ENCODE results near the gene MROH9. TPM values are rescaled to one million over a fixed set of nuclear protein-coding genes. Genes with fewer than 3 reads are reported as not detected.

MROH9 gene
- total and polyA plus RNA-seq, 2 experiments from 2014 or later, result 0.06 TPM; not detected in 1

DNA sequence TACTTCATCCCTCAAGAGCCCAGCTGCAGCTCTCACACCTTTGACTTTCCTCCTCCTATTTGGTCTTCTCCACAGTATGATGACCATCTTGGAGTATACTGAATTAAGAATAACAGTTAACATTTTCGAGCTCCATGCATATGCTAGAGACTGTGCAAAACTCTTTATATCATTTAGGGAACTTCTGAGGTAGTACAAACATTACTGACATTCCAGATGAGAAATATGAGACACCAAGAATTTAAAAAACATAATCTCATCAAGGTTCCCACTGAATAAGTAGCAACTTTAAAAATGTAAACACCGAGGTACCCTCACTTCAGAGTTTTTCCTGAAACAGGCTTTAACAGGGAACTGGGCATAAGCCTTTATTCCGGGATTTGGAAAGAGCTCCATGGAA is 178.0 kb downstream of the MROH9 start (continued):
- TF ChIP-seq NANOG (IDR thresholded peaks at IDR 0.05; ENCODE audit: borderline replicate concordance), result no peak
- TF ChIP-seq, protein P1, sequence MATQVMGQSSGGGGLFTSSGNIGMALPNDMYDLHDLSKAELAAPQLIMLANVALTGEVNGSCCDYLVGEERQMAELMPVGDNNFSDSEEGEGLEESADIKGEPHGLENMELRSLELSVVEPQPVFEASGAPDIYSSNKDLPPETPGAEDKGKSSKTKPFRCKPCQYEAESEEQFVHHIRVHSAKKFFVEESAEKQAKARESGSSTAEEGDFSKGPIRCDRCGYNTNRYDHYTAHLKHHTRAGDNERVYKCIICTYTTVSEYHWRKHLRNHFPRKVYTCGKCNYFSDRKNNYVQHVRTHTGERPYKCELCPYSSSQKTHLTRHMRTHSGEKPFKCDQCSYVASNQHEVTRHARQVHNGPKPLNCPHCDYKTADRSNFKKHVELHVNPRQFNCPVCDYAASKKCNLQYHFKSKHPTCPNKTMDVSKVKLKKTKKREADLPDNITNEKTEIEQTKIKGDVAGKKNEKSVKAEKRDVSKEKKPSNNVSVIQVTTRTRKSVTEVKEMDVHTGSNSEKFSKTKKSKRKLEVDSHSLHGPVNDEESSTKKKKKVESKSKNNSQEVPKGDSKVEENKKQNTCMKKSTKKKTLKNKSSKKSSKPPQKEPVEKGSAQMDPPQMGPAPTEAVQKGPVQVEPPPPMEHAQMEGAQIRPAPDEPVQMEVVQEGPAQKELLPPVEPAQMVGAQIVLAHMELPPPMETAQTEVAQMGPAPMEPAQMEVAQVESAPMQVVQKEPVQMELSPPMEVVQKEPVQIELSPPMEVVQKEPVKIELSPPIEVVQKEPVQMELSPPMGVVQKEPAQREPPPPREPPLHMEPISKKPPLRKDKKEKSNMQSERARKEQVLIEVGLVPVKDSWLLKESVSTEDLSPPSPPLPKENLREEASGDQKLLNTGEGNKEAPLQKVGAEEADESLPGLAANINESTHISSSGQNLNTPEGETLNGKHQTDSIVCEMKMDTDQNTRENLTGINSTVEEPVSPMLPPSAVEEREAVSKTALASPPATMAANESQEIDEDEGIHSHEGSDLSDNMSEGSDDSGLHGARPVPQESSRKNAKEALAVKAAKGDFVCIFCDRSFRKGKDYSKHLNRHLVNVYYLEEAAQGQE (IDR thresholded peaks at IDR 0.05; ENCODE audit: unreplicated experiment), result no peak
- TF ChIP-seq ZNF331 (CRISPR knock-in tag; IDR thresholded peaks at IDR 0.05; ENCODE audit: low read depth), result no peak

MicroRNAs encoded within 50 kb of the gene (microRNA counts, 767-probe panel; counts per million panel counts)
- microRNA hsa-miR-1295a, result not detected

Small RNA genes within 50 kb of the gene (microRNA-seq; reads per million reads assigned to microRNA genes)
- gene MIR1295A (not detected), gene MIR1295B (not detected)

Small RNA genes within 50 kb of the gene (small RNA-seq; reads per million reads assigned to genes)
- not detected for gene MIR1295A (ENCODE audit: low replicate concordance)

Other genes with a start within 250 kb of the MROH9 start
- gene FMO3, start 155.4 kb downstream of the MROH9 start, total RNA-seq (2014; rRNA removed; shearing (Covaris generic)), result not detected in 2 replicates
- 0.26 TPM in 1 of 2 replicates, not detected in the other for gene FMO3, start 155.4 kb downstream of the MROH9 start, polyA plus RNA-seq (2016; fragmentation: Nextera tagmentation; extraction: Ambion mirVana)
- gene FMO2, start 249.8 kb downstream of the MROH9 start, total RNA-seq (2014; rRNA removed; shearing (Covaris generic)), result not detected in 2 replicates
- gene FMO2, start 249.8 kb downstream of the MROH9 start, polyA plus RNA-seq (2016; fragmentation: Nextera tagmentation; extraction: Ambion mirVana), result 0.31 TPM in 1 of 2 replicates, not detected in the other

All from GM23338 (cell line).